K562 (cell line): ENCODE results near the gene TGFB1I1. TPM values are rescaled to one million over a fixed set of nuclear protein-coding genes. Genes with fewer than 3 reads are reported as not detected.
A peak's percentile ranks its signal among the peaks of the same experiment; 100 is the strongest.

ENCODE experiments used
- CBFA2T2 ChIP-seq: fragments of 450-650 bp; conservative IDR thresholded peaks from 2 replicates; pipeline ENCODE4 v1.6.1; 2017; ENCODE audit warnings: mild to moderate bottlenecking
- HNRNPK ChIP-seq: fragments of 200-400 bp; formaldehyde crosslinking; IDR thresholded peaks from one replicate; pipeline ENCODE4 v1.6.1; 2018; ENCODE audit warnings: mild to moderate bottlenecking, low read depth, low read length; ENCODE audit not compliant: poor library complexity, severe bottlenecking
- NCOA1 ChIP-seq: fragments of 450-650 bp; IDR thresholded peaks from 2 replicates; pipeline ENCODE4 v1.6.1; 2016; ENCODE audit warnings: low read depth
- NFATC3 ChIP-seq: fragments of 450-650 bp; IDR thresholded peaks from 2 replicates; pipeline ENCODE4 v1.6.1; 2017; ENCODE audit warnings: mild to moderate bottlenecking
- OTX1 ChIP-seq: fragments of 450-650 bp; formaldehyde crosslinking; IDR thresholded peaks from 2 replicates; pipeline ENCODE4 v1.4.0; 2022; ENCODE audit warnings: mild to moderate bottlenecking
- PCBP1 ChIP-seq: fragments of 200-400 bp; formaldehyde crosslinking; IDR thresholded peaks from 2 replicates; pipeline ENCODE4 v1.6.1; 2018; ENCODE audit warnings: mild to moderate bottlenecking, low read depth, low read length; ENCODE audit not compliant: poor library complexity, severe bottlenecking
- POU5F1 ChIP-seq: fragments of 150-350 bp; IDR thresholded peaks from 2 replicates; pipeline ENCODE4 v1.6.1; 2014; ENCODE audit warnings: borderline replicate concordance, low read length, low read depth, mild to moderate bottlenecking; ENCODE audit not compliant: partially characterized antibody
- RCOR1 ChIP-seq, 2 experiments: IDR thresholded peaks; 2 replicates each; pipeline ENCODE4 v1.6.1; 2012; ENCODE audit warnings: low read depth in 2 of 2, low read length in 2 of 2, borderline replicate concordance in 1 of 2, improper control_type of control experiment in 1 of 2
- SRSF7 ChIP-seq: fragments of 200-400 bp; formaldehyde crosslinking; optimal IDR thresholded peaks from 2 replicates; pipeline ENCODE3; 2017; ENCODE audit warnings: mild to moderate bottlenecking, low read depth, low read length
- TCF15 ChIP-seq: fragments of 250-450 bp; sonication (Bioruptor Pico); IDR thresholded peaks from 2 replicates; pipeline ENCODE4 v1.8.0; 2022; ENCODE audit warnings: moderate library complexity, mild to moderate bottlenecking, inconsistent platforms
- THAP12 ChIP-seq: fragments of 250-450 bp; sonication (Bioruptor Pico); IDR thresholded peaks from 2 replicates; pipeline ENCODE4 v1.9.0; 2021; ENCODE audit warnings: mild to moderate bottlenecking, inconsistent platforms
- ZNF217 ChIP-seq: sonication (generic); formaldehyde crosslinking; IDR thresholded peaks from 2 replicates; pipeline ENCODE4 v1.8.0; 2022; ENCODE audit warnings: mild to moderate bottlenecking, missing genetic modification reagents
- ZNF584 ChIP-seq: fragments of 200-800 bp; sonication (Bioruptor generic); IDR thresholded peaks from 2 replicates; pipeline ENCODE4 v1.6.1; 2016; ENCODE audit warnings: low read depth, mild to moderate bottlenecking, missing genetic modification characterization, missing compliant biosample characterization
- polyA plus RNA-seq, 8 experiments: library from polyadenylated mRNA; depleted of rRNA in 4 of 8; stranded (reverse) in 5 of 8; unstranded in 3 of 8; fragments of >200 nt; fragmentation: Nextera tagmentation in 2 of 8; fragmentation: Illumina TruSeq in 1 of 8; extraction: Ambion mirVana in 2 of 8; extraction: Trizol in 1 of 8; gene quantifications; 2 replicates each; pipeline versions ENCODE4 v1.2.1 to v1.2.3, GENCODE V29; 2011 to 2014; ENCODE audit warnings: inconsistent platforms in 1 of 8, missing spikeins in 1 of 8
- total RNA-seq, 7 experiments: library from RNA; depleted of rRNA in 6 of 7; stranded (reverse); fragments of >200 nt in 6 of 7; fragmentation: Illumina TruSeq in 2 of 7; extraction: Trizol in 2 of 7; gene quantifications; 2 replicates each; pipeline versions ENCODE4 v1.2.1 to v1.2.3, GENCODE V29; 2011 to 2021; ENCODE audit warnings: low replicate concordance in 1 of 7
- TF ChIP-seq, protein P1 (sequence below): sonication (generic); formaldehyde crosslinking; IDR thresholded peaks from 2 replicates; pipeline ENCODE4 v1.8.1; 2023; ENCODE audit warnings: mild to moderate bottlenecking, missing genetic modification reagents
- TF ChIP-seq, protein P2 (sequence below): fragments of 450-650 bp; conservative IDR thresholded peaks from 2 replicates; pipeline ENCODE4 v1.6.1; 2016; ENCODE audit warnings: missing genetic modification characterization, low read depth, mild to moderate bottlenecking, missing compliant biosample characterization, moderate library complexity

TGFB1I1 gene
- total and polyA plus RNA-seq, 9 of the 15 experiments (the other 6 are each of a cell fraction or from before 2014, with no cell fraction given) = 0.04 to 0.91 (median 0.19) TPM

DNA sequence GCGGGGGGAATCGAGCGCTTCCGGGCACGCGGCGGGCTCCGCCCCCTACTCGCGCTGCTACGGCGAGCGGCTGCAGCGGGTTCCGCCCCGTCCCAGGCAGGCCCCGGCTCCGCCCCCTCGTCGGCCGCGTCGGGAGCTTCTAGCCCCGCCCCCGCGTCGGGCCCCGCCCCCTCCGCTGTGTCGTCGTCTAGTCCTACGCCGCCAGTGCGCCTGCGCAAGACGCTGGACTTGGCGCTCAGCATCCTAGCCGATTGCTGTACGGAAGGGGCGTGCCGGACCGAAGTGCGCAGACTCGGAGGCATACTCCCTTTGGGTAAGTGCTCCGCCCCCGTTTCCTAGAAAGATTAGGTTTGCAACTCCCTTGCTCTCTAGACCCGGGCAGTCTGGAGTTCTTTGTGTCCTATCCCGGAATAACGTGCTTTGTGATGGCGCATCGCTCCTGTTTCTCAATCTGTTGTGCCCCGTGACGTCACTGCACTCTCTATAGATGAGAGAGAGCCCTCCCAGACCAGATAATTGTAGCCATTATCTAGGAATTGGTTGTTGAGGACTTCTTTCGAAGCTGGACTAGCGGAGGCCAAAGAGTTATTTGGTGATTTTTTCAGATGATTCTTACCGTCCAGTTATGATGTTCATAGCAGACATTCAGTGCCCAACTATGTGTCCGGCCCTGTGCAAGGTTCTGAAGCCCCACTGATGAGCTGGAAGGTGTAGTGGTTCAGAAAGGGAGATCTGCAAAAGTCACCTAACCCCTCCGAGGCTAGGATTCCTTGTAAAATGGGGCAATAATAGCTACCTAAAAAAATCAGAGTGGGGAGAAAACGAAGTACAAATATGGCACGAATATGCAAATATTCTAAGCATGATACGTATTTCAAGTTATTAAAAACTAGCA, 12.0 kb upstream of the TGFB1I1 start (continued):
- TF ChIP-seq THAP12 (CRISPR knock-in tag) (peak; percentile 47; the same call in 1 of the 2 replicates), NFATC3 (no peak), SRSF7 (no peak), OTX1 (CRISPR knock-in tag) (no peak), PCBP1 (no peak), ZNF217 (no peak), POU5F1 (no peak), CBFA2T2 (no peak), ZNF584 (no peak), RCOR1 (IDR thresholded peaks at IDR 0.05; ENCODE audit: borderline replicate concordance in 1 of 2, low read depth in 2 of 2, low read length in 2 of 2) (no peak), TCF15 (CRISPR knock-in tag) (no peak), HNRNPK (no peak), NCOA1 (no peak)
- TF ChIP-seq, protein P1, sequence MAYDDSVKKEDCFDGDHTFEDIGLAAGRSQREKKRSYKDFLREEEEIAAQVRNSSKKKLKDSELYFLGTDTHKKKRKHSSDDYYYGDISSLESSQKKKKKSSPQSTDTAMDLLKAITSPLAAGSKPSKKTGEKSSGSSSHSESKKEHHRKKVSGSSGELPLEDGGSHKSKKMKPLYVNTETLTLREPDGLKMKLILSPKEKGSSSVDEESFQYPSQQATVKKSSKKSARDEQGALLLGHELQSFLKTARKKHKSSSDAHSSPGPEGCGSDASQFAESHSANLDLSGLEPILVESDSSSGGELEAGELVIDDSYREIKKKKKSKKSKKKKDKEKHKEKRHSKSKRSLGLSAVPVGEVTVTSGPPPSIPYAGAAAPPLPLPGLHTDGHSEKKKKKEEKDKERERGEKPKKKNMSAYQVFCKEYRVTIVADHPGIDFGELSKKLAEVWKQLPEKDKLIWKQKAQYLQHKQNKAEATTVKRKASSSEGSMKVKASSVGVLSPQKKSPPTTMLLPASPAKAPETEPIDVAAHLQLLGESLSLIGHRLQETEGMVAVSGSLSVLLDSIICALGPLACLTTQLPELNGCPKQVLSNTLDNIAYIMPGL (CRISPR knock-in tag) = no peak
- TF ChIP-seq, protein P2, sequence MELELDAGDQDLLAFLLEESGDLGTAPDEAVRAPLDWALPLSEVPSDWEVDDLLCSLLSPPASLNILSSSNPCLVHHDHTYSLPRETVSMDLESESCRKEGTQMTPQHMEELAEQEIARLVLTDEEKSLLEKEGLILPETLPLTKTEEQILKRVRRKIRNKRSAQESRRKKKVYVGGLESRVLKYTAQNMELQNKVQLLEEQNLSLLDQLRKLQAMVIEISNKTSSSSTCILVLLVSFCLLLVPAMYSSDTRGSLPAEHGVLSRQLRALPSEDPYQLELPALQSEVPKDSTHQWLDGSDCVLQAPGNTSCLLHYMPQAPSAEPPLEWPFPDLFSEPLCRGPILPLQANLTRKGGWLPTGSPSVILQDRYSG = no peak
